ENCODE data around the gene IHH.

- no peak for TF ChIP-seq POLR2A (IDR thresholded peaks at IDR 0.05; ENCODE audit: low read depth, low read length)
- TF ChIP-seq TAF1 (IDR thresholded peaks at IDR 0.05; ENCODE audit: low read depth, low read length): no peak
- TF ChIP-seq POLR2AphosphoS5 (IDR thresholded peaks at IDR 0.05; ENCODE audit: low read depth, low read length): no peak
- TF ChIP-seq POU2F2 (IDR thresholded peaks at IDR 0.05; ENCODE audit: low read depth, low read length): no peak
Measured at GRCh38 chr2:219076253-219076652, 15.5 kb upstream of the IHH start.
